Mesothelial cell of epicardium (in vitro differentiated cells): ENCODE data around the gene ZNF280B. TPM values are rescaled to one million over a fixed set of nuclear protein-coding genes. Genes with fewer than 3 reads are reported as not detected.

Source experiments
- DNase-seq, 2 experiments: peaks; one replicate each; pipeline ENCODE4 v3.0.0; 2021; ENCODE audit warnings: low spot score in 2 of 2; ENCODE audit not compliant: unreplicated experiment in 2 of 2
- H3K27ac Mint-ChIP-seq: 2 replicates; pipeline ENCODE4 v1.8.0; 2021; ENCODE audit warnings: mixed read lengths
- H3K27me3 Mint-ChIP-seq: 2 replicates; pipeline ENCODE4 v1.8.0; 2021; ENCODE audit warnings: low read depth, mixed read lengths
- H3K36me3 Mint-ChIP-seq: 2 replicates; pipeline ENCODE4 v1.8.0; 2021; ENCODE audit warnings: mixed read lengths
- H3K4me1 Mint-ChIP-seq: 2 replicates; pipeline ENCODE4 v1.8.0; 2021; ENCODE audit warnings: mixed read lengths
- H3K4me3 Mint-ChIP-seq: 2 replicates; pipeline ENCODE4 v1.8.0; 2021; ENCODE audit warnings: mild to moderate bottlenecking, moderate library complexity, mixed read lengths
- H3K9me3 Mint-ChIP-seq: 2 replicates; pipeline ENCODE4 v1.8.0; 2021; ENCODE audit warnings: mixed read lengths
- CTCF ChIP-seq: fragments of 200-600 bp; sonication (generic); IDR thresholded peaks from one replicate; pipeline ENCODE4 v1.5.0; 2021; ENCODE audit warnings: antibody characterized with exemption; ENCODE audit not compliant: unreplicated experiment
- total RNA-seq: library from RNA; stranded (reverse); gene quantifications from 3 replicates; pipeline ENCODE4 v1.2.1, GENCODE V29; 2021

ZNF280B gene
- total RNA-seq, 1 donor from 2014 or later = 6.4 TPM

DNA sequence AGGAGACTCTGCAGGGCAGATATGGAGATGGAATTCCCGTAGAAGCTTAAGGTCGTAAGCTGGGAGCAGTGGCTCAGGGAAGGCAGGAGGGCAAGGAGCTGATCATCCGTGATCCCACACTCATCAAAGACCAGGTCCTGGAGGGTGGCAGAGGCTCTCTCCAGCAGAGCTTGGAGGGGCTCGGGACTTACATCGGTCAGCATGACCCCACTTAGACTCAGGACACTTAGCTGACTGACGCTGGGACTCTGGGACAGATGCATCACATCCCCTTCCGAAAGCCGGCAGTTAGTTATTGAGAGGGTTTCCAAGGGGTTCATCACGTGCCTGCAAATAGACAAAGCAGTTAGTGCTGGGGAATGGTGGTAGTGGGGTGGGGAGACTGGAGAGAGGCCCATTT, 39.8 kb upstream of the ZNF280B start:
- Mint-ChIP-seq H3K27ac (no peak overlapping the region), H3K4me3 (no peak overlapping the region), H3K27me3 (peaks cover 68% of the 10 kb centered on the region), H3K4me1 (no peaks in the 10 kb centered on the region), H3K9me3 (no peaks in the 10 kb centered on the region), H3K36me3 (no peaks in the 10 kb centered on the region)
- DNase-seq = no peak
- TF ChIP-seq CTCF = no peak

GRCh38 chr22:22547692-22548300, 39.3 kb upstream of the ZNF280B start:
- TF ChIP-seq CTCF = no peak
- no peak overlapping the region for H3K4me3 Mint-ChIP-seq
- DNase-seq = no peak
- peaks cover 70% of the 10 kb centered on the region for H3K27me3 Mint-ChIP-seq
- no peaks in the 10 kb centered on the region for H3K4me1 Mint-ChIP-seq
- no peak overlapping the region for H3K27ac Mint-ChIP-seq
- H3K36me3 Mint-ChIP-seq = no peaks in the 10 kb centered on the region
- no peaks in the 10 kb centered on the region for H3K9me3 Mint-ChIP-seq

DNA sequence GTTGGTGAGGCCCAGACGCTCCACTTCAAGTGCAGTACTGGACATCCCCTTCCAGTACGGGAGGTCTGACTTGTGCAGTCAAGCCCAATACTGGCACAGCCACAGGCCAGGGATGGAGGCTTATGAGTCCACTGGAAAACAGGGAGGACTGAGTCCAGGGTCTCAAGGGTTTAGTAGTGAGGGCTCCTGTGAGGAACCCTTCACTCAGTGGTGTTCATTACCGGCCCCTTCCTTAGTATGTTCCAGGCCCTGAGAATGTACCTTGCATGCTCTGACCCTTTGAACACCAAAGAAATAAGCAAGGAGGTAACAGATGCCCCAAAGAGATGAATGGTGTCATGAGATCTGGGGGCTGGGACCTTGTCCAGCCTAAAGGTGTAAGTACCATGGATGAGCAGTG, 38.7 kb upstream of the ZNF280B start:
- no peaks in the 10 kb centered on the region for H3K4me1 Mint-ChIP-seq
- TF ChIP-seq CTCF = no peak
- H3K27ac Mint-ChIP-seq = no peak overlapping the region
- no peak overlapping the region for H3K4me3 Mint-ChIP-seq
- no peaks in the 10 kb centered on the region for H3K9me3 Mint-ChIP-seq
- peaks cover 71% of the 10 kb centered on the region for H3K27me3 Mint-ChIP-seq
- no peaks in the 10 kb centered on the region for H3K36me3 Mint-ChIP-seq
- DNase-seq = no peak

DNA sequence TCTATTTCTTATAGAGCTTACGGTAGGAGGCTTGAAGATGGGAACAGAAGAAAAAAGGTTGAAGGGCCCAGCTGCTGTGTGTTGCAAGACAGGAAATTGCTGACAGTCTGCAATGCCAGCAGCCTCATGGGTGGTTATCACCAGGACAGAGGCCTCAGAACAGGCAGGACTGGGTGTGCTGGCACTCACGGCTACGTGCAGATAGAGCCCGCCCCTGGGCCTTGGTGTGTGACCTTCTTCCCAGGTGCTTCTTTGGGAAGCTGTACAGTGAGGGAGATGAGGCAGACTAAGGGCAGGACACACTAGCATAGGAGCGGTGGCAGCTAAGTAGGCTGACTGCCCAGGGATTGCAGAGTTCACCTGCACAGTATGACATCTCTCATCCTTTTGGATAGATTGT, 37.9 kb upstream of the ZNF280B start:
- Mint-ChIP-seq H3K36me3 (no peaks in the 10 kb centered on the region), H3K4me1 (no peaks in the 10 kb centered on the region), H3K4me3 (no peak overlapping the region), H3K27ac (no peak overlapping the region), H3K9me3 (no peaks in the 10 kb centered on the region), H3K27me3 (peaks cover 76% of the 10 kb centered on the region)
- DNase-seq = no peak
- TF ChIP-seq CTCF = no peak

DNA sequence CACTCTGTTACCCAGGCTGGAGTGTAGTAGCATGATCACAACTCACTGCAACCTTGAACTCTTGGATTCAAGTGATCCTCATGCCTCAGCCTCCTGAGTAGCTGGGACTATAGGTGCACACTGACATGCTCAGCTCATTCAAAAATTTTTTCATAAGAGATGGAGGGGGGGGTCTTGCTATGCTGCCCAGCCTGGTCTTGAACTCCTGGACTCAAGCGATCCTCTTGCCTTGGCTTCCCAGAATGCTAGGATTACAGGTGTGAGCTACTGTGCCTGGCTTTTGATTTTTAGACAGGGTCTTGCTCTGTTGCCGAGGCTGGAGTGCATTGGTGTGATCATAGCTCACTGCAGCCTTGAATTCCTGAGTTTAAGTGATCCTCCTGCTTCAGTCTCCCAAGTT, 36.5 kb upstream of the ZNF280B start:
- Mint-ChIP-seq H3K36me3 (no peaks in the 10 kb centered on the region), H3K4me1 (no peaks in the 10 kb centered on the region), H3K4me3 (no peak overlapping the region), H3K27ac (no peak overlapping the region), H3K27me3 (peaks cover 67% of the 10 kb centered on the region), H3K9me3 (peaks cover 3% of the 10 kb centered on the region)
- TF ChIP-seq CTCF = no peak
- no peak for DNase-seq
